Neural cell (in vitro differentiated cells): ENCODE results near the gene LTN1. TPM values are rescaled to one million over a fixed set of nuclear protein-coding genes. Genes with fewer than 3 reads are reported as not detected.
"Not testable (repeated sequence)": the region's sequence is repeated elsewhere in the genome, so short reads cannot be mapped to it uniquely, and the experiment has no call there.

Experiments
- H2AFZ ChIP-seq: fragments of 200-600, 300-800 bp; sonication (generic), shearing (Covaris generic); 2 replicates; pipeline ENCODE4 v1.6.0; 2014; ENCODE audit warnings: low read depth, mild to moderate bottlenecking, antibody characterized with exemption, low read length, moderate library complexity
- H3F3A ChIP-seq: fragments of 200-600 bp; shearing (Covaris generic); 2 replicates; pipeline ENCODE4 v1.6.1; 2016; ENCODE audit warnings: mild to moderate bottlenecking, moderate library complexity, mixed read lengths, antibody characterized with exemption, low read length; ENCODE audit not compliant: insufficient read depth, poor library complexity, severe bottlenecking
- H3K27ac ChIP-seq: fragments of 200-600, 300-800 bp; sonication (generic), shearing (Covaris generic); 2 replicates; pipeline ENCODE4 v1.5.1; 2014; ENCODE audit warnings: mild to moderate bottlenecking, low read length, moderate library complexity
- H3K27me3 ChIP-seq: fragments of 300-800, 200-600 bp; sonication (generic), shearing (Covaris generic); 2 replicates; pipeline ENCODE4 v1.6.0; 2014; ENCODE audit warnings: mild to moderate bottlenecking, low read depth, low read length, moderate library complexity; ENCODE audit not compliant: insufficient read depth
- H3K36me3 ChIP-seq: fragments of 300-800, 200-600 bp; sonication (generic), shearing (Covaris generic); 2 replicates; pipeline ENCODE4 v1.5.1; 2014; ENCODE audit warnings: mild to moderate bottlenecking, antibody characterized with exemption, low read length, moderate library complexity; ENCODE audit not compliant: insufficient read depth
- H3K4me2 ChIP-seq: fragments of 300-800, 200-600 bp; sonication (generic), shearing (Covaris generic); 2 replicates; pipeline ENCODE4 v1.6.0; 2014; ENCODE audit warnings: mild to moderate bottlenecking, low read length
- H3K4me3 ChIP-seq: fragments of 300-800, 200-600 bp; sonication (generic), shearing (Covaris generic); 2 replicates; pipeline ENCODE4 v1.5.1; 2014; ENCODE audit warnings: mild to moderate bottlenecking, low read length, moderate library complexity
- H3K79me2 ChIP-seq: fragments of 200-600 bp; shearing (Covaris generic); replicated peaks from 2 replicates; pipeline ENCODE4 v1.6.0; 2014; ENCODE audit warnings: mild to moderate bottlenecking, low read length, moderate library complexity; ENCODE audit not compliant: insufficient read depth
- H3K9ac ChIP-seq: fragments of 300-800, 200-600 bp; sonication (generic), shearing (Covaris generic); 2 replicates; pipeline ENCODE4 v1.6.1; 2016; ENCODE audit warnings: mild to moderate bottlenecking, low read length, mixed read lengths
- H3K9me2 ChIP-seq: fragments of 200-600 bp; shearing (Covaris generic); 2 replicates; pipeline ENCODE4 v1.6.1; 2016; ENCODE audit warnings: mild to moderate bottlenecking, low read length, mixed read lengths; ENCODE audit not compliant: insufficient read depth
- H3K9me3 ChIP-seq: fragments of 200-600, 300-800 bp; sonication (generic), shearing (Covaris generic); 2 replicates; pipeline ENCODE4 v1.6.1; 2016; ENCODE audit warnings: mild to moderate bottlenecking, mixed run types, low read length, moderate library complexity, mixed read lengths
- H4K20me1 ChIP-seq: fragments of 200-600 bp; shearing (Covaris generic); 2 replicates; pipeline ENCODE4 v1.6.1; 2016; ENCODE audit warnings: mild to moderate bottlenecking, mixed run types; ENCODE audit not compliant: insufficient read depth
- EP300 ChIP-seq: fragments of 450-650 bp; conservative IDR thresholded peaks from 2 replicates; pipeline ENCODE4 v1.6.1; 2014; ENCODE audit warnings: antibody characterized with exemption, mild to moderate bottlenecking, moderate library complexity; ENCODE audit not compliant: poor library complexity, severe bottlenecking
- EZH2 ChIP-seq: fragments of 200-600, 300-800 bp; shearing (Covaris generic), sonication (generic); IDR thresholded peaks from 2 replicates; pipeline ENCODE4 v1.6.1; 2014; ENCODE audit warnings: antibody characterized with exemption, low read length, borderline replicate concordance, mild to moderate bottlenecking; ENCODE audit not compliant: insufficient read depth, poor library complexity, severe bottlenecking
- MXI1 ChIP-seq: fragments of 450-650 bp; conservative IDR thresholded peaks from 2 replicates; pipeline ENCODE4 v1.6.1; 2014; ENCODE audit warnings: antibody characterized with exemption, mild to moderate bottlenecking; ENCODE audit not compliant: poor library complexity, severe bottlenecking
- POLR2AphosphoS5 ChIP-seq: IDR thresholded peaks from 2 replicates; pipeline ENCODE4 v1.6.1; 2012
- RAD21 ChIP-seq: fragments of 450-650 bp; conservative IDR thresholded peaks from 2 replicates; pipeline ENCODE4 v1.6.1; 2014; ENCODE audit warnings: antibody characterized with exemption, mild to moderate bottlenecking, moderate library complexity
- REST ChIP-seq: IDR thresholded peaks from 2 replicates; pipeline ENCODE4 v1.6.1; 2012; ENCODE audit warnings: borderline replicate concordance
- SMC3 ChIP-seq: fragments of 450-650 bp; conservative IDR thresholded peaks from 2 replicates; pipeline ENCODE4 v1.6.1; 2014; ENCODE audit warnings: antibody characterized with exemption, mild to moderate bottlenecking, moderate library complexity; ENCODE audit not compliant: poor library complexity
- TAF1 ChIP-seq: IDR thresholded peaks from 2 replicates; pipeline ENCODE4 v1.6.1; 2012; ENCODE audit warnings: low read depth
- polyA plus RNA-seq: library from polyadenylated mRNA; depleted of rRNA; stranded (reverse); fragments of >200 nt; gene quantifications from 2 replicates; pipeline ENCODE4 v1.2.3, GENCODE V29; 2014
- TF ChIP-seq, protein P1 (sequence below): fragments of 450-650 bp; IDR thresholded peaks from 2 replicates; pipeline ENCODE4 v1.5.1; 2014; ENCODE audit warnings: antibody characterized with exemption, mild to moderate bottlenecking, moderate library complexity; ENCODE audit not compliant: poor library complexity, severe bottlenecking

LTN1 gene
- polyA plus RNA-seq, 1 donor from 2014 or later, result 62.1 TPM

DNA sequence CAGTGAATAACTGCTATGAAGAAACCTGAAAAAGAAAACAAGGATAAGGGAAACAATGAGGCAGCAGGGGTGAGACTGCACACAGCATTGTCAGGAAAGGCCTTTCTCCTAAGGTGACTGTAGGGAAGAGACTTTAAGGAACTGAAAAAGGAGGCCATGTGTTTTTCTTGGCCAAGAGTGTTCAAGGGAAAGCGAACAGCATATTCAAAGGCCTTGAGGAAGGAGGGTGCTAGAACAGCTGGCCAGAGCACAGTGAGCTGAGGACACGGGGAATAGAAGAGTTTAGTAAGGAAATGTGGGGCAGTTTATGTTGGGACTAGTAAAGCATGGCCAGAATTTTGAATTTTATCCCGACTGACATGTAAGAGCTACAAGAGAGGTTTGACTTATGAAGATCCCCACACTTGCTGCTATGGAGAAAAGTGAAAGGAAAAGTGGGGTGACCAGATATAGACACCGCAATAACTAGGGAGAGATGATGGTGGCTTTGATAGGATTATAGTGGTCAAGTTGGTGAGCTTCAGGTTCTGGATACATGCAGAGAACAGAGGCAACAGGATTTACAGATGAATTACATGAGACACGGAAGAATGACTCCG is 25.1 kb upstream of the LTN1 start:
- Histone ChIP-seq H3K27me3 (no peaks in the 10 kb centered on the region), H3K36me3 (no peaks in the 10 kb centered on the region), H3K4me3 (no peak overlapping the region), H3F3A (no peaks in the 10 kb centered on the region), H2AFZ (no peak overlapping the region), H4K20me1 (no peaks in the 10 kb centered on the region), H3K9me2 (no peaks in the 10 kb centered on the region), H3K4me2 (no peak overlapping the region), H3K27ac (no peak overlapping the region), H3K9me3 (no peaks in the 10 kb centered on the region), H3K9ac (no peak overlapping the region), H3K79me2 (no peaks in the 10 kb centered on the region)
- TF ChIP-seq REST (no peak), MXI1 (no peak), SMC3 (no peak), POLR2AphosphoS5 (no peak), TAF1 (no peak), RAD21 (no peak), EZH2 (no peak), EP300 (no peak)
- TF ChIP-seq, protein P1, sequence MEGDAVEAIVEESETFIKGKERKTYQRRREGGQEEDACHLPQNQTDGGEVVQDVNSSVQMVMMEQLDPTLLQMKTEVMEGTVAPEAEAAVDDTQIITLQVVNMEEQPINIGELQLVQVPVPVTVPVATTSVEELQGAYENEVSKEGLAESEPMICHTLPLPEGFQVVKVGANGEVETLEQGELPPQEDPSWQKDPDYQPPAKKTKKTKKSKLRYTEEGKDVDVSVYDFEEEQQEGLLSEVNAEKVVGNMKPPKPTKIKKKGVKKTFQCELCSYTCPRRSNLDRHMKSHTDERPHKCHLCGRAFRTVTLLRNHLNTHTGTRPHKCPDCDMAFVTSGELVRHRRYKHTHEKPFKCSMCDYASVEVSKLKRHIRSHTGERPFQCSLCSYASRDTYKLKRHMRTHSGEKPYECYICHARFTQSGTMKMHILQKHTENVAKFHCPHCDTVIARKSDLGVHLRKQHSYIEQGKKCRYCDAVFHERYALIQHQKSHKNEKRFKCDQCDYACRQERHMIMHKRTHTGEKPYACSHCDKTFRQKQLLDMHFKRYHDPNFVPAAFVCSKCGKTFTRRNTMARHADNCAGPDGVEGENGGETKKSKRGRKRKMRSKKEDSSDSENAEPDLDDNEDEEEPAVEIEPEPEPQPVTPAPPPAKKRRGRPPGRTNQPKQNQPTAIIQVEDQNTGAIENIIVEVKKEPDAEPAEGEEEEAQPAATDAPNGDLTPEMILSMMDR, result no peak

DNA sequence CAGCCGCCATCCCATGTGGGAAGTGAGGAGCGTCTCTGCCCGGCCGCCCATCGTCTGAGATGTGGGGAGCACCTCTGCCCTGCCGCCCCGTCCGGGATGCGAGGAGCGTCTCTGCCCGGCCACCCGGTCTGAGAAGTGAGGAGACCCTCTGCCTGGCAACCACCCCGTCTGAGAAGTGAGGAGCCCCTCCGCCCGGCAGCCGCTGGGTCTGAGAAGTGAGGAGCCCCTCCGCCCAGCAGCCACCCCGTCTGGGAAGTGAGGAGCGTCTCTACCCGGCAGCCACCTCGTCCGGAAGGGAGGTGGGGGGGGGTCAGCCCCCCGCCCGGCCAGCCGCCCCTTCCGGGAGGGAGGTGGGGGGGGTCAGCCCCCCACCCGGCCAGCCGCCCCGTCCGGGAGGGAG is 18.6 kb upstream of the LTN1 start:
- H4K20me1 ChIP-seq, result not testable (repeated sequence)

GRCh38 chr21:29008367-29008766 is 15.7 kb upstream of the LTN1 start:
- Histone ChIP-seq H4K20me1 (no peaks in the 10 kb centered on the region), H3K9me3 (no peaks in the 10 kb centered on the region), H3K4me2 (no peak overlapping the region), H3K9me2 (no peaks in the 10 kb centered on the region), H3K4me3 (no peak overlapping the region), H3K9ac (no peak overlapping the region), H3K27me3 (no peaks in the 10 kb centered on the region), H3K27ac (no peak overlapping the region), H3K79me2 (no peaks in the 10 kb centered on the region), H2AFZ (no peak overlapping the region), H3F3A (no peaks in the 10 kb centered on the region), H3K36me3 (no peaks in the 10 kb centered on the region)
- no peak for TF ChIP-seq TAF1
- TF ChIP-seq, protein P1, result no peak
- TF ChIP-seq EP300, result no peak

More for the DNA sequence above, 18.6 kb upstream of the LTN1 start:
- H3K36me3 ChIP-seq, H3K4me2 ChIP-seq, H3K27ac ChIP-seq, H3K4me3 ChIP-seq, H3K79me2 ChIP-seq, H2AFZ ChIP-seq, H3F3A ChIP-seq, H3K27me3 ChIP-seq, H3K9ac ChIP-seq, H3K9me3 ChIP-seq, H3K9me2 ChIP-seq: not testable (repeated sequence)
